WERI-Rb-1 (cell line): ENCODE results near the gene PCDHA1.
A peak's percentile ranks its signal among the peaks of the same experiment; 100 is the strongest.

Source experiments
- DNase-seq: peaks from one replicate; pipeline ENCODE4 v3.0.0-alpha.2; 2020
- H3K27ac ChIP-seq: fragments of 250-450 bp; sonication (Bioruptor Pico); 2 replicates; pipeline ENCODE4 v1.5.1; 2020; ENCODE audit warnings: mild to moderate bottlenecking, moderate library complexity
- H3K27me3 ChIP-seq: fragments of 250-450 bp; sonication (Bioruptor Pico); 2 replicates; pipeline ENCODE4 v1.5.1; 2021; ENCODE audit warnings: mild to moderate bottlenecking, low read depth, moderate library complexity; ENCODE audit not compliant: insufficient read depth, severe bottlenecking
- H3K36me3 ChIP-seq: fragments of 250-450 bp; sonication (Bioruptor Pico); 2 replicates; pipeline ENCODE4 v1.5.1; 2020; ENCODE audit warnings: mild to moderate bottlenecking, moderate library complexity
- H3K4me3 ChIP-seq: 2 replicates; pipeline ENCODE4 v1.5.1; 2011; ENCODE audit warnings: low read depth, mild to moderate bottlenecking, control low read depth, low read length
- H3K9me3 ChIP-seq: fragments of 250-450 bp; sonication (Bioruptor Pico); 2 replicates; pipeline ENCODE4 v1.5.1; 2021; ENCODE audit warnings: mild to moderate bottlenecking, moderate library complexity; ENCODE audit not compliant: severe bottlenecking
- TF ChIP-seq, protein P1 (sequence below): IDR thresholded peaks from 2 replicates; pipeline ENCODE4 v1.5.1; 2011; ENCODE audit warnings: low read depth, mild to moderate bottlenecking, control low read depth, inconsistent platforms, low read length

The PCDHA1 gene

DNA sequence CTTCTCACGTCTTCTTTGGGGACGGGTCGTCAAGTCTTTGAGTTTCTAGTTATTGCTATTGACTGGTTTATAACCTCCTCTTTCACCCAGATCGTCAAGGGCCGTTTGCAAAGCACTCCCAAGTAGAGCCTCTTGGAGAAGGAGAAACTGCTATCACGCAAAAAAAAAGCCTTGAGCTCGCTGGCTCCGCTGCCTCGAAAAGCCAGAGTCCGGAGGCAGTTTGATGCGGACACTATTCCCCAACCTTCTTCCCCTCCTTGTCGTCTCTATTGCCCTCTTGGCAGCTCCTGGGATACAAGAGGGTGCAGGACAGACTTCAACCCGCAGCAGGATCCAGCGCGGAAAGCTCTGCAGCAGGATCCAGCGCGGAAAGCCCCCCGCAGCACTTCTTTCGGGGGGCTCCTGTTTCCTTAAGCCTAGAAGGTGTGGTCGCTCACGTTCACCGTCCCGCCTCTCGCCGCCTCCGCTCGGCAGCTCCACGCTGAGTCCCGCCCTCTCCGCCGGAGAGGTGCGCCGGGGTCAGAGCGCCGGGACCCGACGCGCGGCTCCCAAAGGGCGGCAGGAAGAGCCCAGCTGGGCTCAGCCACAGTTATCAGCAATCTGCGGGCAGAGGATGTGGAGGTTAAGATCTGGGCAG, 140.0 kb downstream of the PCDHA1 start, which contains the start of gene PCDHAC1:
PCDHAC1 (plus strand) TSS at position 494 of the 637 bp plus-strand sequence. CDS start 594 bp downstream, outside the sequence.
- H3K36me3 ChIP-seq: peaks cover 2% of the 10 kb centered on the region; the same call in 1 of the 2 replicates
- peak; percentile 67 for DNase-seq
- peak within 1 kb of the TSS; percentile 61 for H3K4me3 ChIP-seq
- TF ChIP-seq, protein P1, sequence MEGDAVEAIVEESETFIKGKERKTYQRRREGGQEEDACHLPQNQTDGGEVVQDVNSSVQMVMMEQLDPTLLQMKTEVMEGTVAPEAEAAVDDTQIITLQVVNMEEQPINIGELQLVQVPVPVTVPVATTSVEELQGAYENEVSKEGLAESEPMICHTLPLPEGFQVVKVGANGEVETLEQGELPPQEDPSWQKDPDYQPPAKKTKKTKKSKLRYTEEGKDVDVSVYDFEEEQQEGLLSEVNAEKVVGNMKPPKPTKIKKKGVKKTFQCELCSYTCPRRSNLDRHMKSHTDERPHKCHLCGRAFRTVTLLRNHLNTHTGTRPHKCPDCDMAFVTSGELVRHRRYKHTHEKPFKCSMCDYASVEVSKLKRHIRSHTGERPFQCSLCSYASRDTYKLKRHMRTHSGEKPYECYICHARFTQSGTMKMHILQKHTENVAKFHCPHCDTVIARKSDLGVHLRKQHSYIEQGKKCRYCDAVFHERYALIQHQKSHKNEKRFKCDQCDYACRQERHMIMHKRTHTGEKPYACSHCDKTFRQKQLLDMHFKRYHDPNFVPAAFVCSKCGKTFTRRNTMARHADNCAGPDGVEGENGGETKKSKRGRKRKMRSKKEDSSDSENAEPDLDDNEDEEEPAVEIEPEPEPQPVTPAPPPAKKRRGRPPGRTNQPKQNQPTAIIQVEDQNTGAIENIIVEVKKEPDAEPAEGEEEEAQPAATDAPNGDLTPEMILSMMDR: no peak
- H3K27me3 ChIP-seq: no peaks in the 10 kb centered on the region
- H3K9me3 ChIP-seq: no peaks in the 10 kb centered on the region
- peak within 1 kb of the TSS; percentile 55 for H3K27ac ChIP-seq

DNA sequence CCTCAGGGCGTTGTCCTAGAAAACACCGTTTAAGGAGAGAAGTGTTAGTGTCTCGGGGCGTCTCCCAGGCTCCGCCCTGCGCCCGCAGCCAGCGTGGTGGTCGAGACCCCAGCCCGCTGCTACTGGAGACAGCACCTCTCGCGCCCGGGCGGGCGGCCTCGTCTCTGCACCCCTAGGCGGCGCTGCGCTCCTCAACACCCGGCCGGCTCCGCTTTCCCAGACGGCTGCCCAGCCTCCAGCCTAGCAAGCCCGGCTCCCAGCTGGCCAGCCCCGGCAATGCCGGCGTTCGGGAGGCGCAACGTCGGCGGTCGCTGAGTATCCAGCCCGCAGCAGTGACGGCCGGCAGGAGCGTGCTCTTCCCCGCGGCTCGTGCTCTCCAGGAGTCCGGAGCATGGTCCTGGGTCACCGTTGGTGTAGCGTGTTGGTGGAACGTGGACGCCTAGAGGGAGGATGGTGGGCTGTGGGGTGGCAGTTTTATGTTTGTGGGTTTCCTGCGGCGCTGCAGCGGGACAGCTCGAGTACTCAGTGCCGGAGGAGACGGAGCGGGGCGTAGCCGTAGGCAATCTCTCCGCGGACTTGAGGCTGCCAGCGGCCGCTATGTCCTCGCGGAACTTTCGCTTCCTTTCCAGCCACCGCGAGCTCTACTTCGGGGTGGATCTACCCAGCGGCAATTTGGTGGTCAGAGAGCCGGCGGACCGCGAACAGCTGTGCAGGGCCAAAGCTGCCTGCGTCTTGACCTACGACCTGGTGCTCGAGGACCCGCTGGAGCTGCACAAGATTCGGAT, 140.7 kb downstream of the PCDHA1 start:
- Histone ChIP-seq H3K9me3 (no peaks in the 10 kb centered on the region), H3K4me3 (peak overlapping the region; percentile 61), H3K27me3 (no peaks in the 10 kb centered on the region), H3K27ac (peak overlapping the region; percentile 55), H3K36me3 (peaks cover 2% of the 10 kb centered on the region; the same call in 1 of the 2 replicates)
- TF ChIP-seq, protein P1: peak; percentile 97
- DNase-seq: peak; percentile 94

DNA sequence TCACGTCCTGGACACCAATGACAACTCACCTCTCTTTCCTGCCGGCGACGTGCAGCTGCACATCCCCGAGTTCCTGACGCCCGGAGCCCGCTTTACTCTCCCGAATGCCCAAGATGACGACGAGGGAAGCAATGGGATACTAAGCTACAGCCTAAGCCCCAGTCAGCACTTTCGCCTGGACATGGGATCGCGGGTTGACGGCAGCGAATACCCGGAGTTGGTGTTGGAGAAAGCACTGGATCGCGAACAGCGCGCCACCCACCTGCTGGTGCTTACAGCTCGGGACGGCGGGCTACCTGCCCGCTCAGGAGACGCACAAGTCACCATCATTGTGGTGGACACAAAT, 141.3 kb downstream of the PCDHA1 start:
- TF ChIP-seq, protein P1: no peak
- peaks cover 2% of the 10 kb centered on the region; the same call in 1 of the 2 replicates for H3K36me3 ChIP-seq
- H3K27me3 ChIP-seq: no peaks in the 10 kb centered on the region
- H3K27ac ChIP-seq: no peak overlapping the region
- H3K9me3 ChIP-seq: no peaks in the 10 kb centered on the region
- DNase-seq: no peak
- no peak overlapping the region for H3K4me3 ChIP-seq

DNA sequence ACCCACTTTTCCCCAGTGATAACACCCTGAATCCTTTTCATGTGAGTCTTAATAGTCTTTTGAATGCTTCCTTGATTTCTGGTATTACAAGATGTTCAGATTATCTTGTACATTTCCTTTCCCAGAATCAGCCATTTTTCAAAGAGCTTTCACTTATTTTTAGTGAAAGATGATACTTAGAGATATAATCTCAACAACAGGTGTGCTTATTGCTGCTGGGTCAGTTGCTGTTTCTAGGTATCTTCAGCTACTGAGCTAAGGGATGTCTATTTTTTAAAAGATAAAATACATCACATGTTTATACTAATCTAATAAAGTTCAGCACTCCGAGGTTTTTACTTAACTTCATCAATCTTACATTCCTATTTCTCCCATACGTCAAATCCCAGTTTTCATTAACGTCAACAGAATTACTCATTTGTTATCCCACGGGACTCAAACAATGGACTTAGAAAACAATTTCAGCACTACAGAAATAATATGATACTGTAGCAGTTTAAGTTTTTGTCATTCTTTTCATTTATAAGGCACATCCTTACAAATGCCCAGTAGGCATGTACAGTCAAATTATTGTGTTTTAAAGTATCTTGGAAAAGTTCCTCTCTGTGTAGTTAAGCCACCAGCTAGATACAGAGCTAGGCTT, 149.1 kb downstream of the PCDHA1 start:
- TF ChIP-seq, protein P1: no peak
- Histone ChIP-seq H3K27me3 (no peaks in the 10 kb centered on the region), H3K4me3 (no peak overlapping the region), H3K36me3 (no peaks in the 10 kb centered on the region), H3K27ac (no peak overlapping the region), H3K9me3 (no peaks in the 10 kb centered on the region)
- DNase-seq: no peak

DNA sequence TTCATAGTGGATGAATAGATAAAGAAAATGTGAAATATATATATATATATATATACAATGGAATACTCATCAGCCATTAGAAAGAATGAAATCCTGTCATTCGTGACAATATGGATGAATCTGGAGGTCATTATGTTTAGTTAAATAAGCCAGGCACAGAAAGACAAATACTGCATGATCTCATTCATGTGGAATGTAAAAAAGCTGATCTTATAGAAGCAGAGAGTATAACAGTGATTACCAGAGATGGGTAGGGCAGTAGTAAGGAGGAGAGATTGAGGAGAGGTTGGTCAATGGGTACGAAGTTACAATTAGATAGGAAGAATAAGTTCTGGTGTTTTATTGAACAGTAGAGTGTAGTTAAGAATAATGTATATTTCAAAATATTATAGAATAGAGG, 160.6 kb downstream of the PCDHA1 start:
- DNase-seq: no peak
- TF ChIP-seq, protein P1: no peak
- H3K27ac ChIP-seq: no peak overlapping the region
- H3K9me3 ChIP-seq: no peaks in the 10 kb centered on the region
- no peak overlapping the region for H3K4me3 ChIP-seq
- H3K36me3 ChIP-seq: no peaks in the 10 kb centered on the region
- H3K27me3 ChIP-seq: no peaks in the 10 kb centered on the region
